ENCODE data around the gene ETV6. TPM values are rescaled to one million over a fixed set of nuclear protein-coding genes. Genes with fewer than 3 reads are reported as not detected.

The ETV6 gene
- total RNA-seq, 8 experiments from 2014 or later, result 2.9 to 18.6 (median 4.9) TPM

DNA sequence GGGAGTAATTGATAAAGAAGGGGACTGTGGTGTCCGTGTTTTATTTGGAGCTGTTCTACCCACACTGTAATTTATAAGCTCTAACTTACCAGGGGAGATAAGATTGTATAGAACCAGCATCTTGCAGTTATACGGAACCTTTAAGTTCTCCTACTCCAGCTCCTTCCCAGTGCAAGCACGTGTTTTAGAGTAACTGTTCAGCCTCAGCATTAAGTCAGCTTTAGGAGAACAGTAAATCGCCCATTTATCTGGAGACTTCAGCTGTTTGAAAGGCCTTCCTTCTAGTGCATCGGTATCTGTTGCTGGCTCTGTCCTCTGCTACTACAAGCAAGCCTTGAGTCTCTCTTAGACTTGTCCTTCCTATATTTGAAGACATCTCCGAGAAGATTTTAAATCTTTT, 95.6 kb downstream of the ETV6 start:
- 49 to 100% (median 81%) methylated on average over 1 to 5 of the region's 6 CpGs for WGBS, 10 experiments
- Histone ChIP-seq H3K4me3 (no peak overlapping the region), H3K4me1 (replicated peaks in 1 of 2) (peaks cover 18 to 40% of the 10 kb centered on the region in 2 donors), H3K27ac (no peak overlapping the region)
- in situ Hi-C loops (cut with MboI; ENCODE audit: low pct_unique_long_range_greater_than_20kb in 2 of 9, low sequenced_read_pairs in 9 of 9, unreplicated experiment in 9 of 9), result no loop called here
- ATAC-seq (replicated peaks in 6 of 8), result no peak

DNA sequence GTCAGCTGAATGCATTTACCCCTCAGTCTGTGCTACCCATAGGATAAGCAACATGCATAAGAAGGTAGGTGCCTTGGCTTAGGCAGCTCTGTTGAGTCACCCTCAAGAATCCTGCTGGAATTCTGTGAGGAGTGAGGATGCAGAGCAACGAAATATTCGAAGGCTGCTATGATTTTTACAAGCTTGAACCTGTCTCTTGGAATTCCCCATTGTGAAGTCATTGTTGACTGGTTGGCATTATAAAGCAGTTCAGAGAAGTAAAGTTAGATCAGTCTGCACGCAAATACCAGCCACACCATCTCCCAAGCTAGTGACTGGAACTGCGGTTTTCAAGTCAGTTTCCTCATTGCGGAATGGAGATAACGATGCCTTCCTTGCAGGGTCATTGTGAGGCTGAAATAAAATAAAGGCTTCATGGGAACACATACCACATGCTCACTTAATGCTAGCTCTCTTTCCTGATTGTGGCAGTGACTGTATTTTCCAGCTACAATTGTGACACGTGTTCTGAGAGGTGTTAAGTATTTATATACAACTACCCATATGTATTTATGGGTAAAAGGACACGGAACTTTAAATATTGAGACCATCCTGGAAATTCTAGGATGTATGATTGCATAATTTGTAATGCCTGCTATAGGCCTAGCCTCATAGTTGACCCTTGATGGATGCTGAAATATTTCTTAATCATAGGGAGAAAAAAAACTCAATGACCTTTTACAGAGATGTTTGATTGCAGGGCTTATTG, 96.7 kb downstream of the ETV6 start:
- H3K27ac ChIP-seq, result no peak overlapping the region
- no peak overlapping the region for H3K4me3 ChIP-seq
- H3K4me1 ChIP-seq (replicated peaks in 1 of 2), result peaks cover 18 to 40% of the 10 kb centered on the region in 2 donors
- no peak for ATAC-seq (replicated peaks in 6 of 8)
- 89 to 100% (median 97%) methylated on average over 1 to 6 of the region's 8 CpGs; no CpG with 5 or more reads in 1 of the 10 experiments for WGBS, 10 experiments
- in situ Hi-C loops (cut with MboI; ENCODE audit: low pct_unique_long_range_greater_than_20kb in 2 of 9, low sequenced_read_pairs in 9 of 9, unreplicated experiment in 9 of 9), result no loop called here

DNA sequence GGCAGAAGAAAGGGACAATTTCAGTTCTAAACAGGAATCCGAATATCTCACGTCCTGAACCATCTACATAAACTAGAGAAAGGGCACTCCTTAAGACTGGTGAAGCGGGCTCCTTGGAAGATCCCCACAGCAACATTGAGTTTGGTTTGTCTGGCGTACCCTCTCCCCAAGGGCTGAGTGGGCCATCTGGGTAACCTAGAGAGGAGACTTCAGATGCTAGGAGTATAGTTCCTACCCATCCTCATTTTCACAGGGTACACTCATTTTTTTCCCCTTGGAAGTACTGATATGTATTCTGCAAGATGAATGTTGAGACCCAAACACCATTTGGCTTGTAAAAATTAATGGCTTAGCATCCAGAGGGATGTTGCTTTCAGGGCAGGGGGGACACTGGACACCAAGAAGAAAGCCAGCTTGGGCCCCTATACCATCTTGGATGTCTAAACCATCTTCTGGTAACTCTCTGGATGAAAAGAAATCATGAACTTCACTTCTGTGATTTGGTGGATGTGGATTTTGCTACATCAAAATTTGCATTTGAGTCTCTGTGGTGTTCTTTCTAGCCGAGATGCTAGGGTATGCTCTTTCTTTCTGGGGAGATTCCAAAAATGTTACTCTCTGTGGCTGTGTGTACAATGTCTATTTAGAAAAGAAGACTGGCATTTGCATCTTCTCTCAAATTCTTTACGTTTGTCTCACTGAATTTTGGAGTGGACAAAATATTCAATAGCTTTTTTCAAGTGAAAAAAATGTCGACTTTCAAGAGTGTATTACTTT, 97.7 kb downstream of the ETV6 start:
- WGBS, 10 experiments, result 16 to 85% (median 80%) methylated on average over 2 to 6 of the region's 7 CpGs; no CpG with 5 or more reads in 1 of the 10 experiments

DNA sequence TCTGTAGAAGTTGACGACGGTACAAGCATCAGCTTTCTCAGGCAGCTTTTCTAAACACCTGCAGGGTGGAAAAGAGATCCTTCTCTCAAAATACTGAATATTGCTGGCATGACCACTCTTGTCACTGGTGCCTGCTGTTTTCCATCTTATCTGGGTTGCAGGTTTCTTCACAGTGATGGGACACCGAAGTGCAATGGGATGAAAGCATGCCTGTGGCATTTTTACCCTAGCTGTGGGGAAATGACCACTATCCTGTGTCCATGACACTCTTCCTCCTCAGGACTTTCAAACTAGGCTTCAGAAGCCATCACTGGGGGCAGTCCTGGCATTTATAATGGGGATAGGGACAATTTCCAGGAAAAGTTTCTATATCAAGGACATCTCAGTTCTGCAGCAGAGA, 98.5 kb downstream of the ETV6 start:
- ATAC-seq (replicated peaks in 6 of 8), result no peak
- H3K4me1 ChIP-seq (replicated peaks in 1 of 2), result peaks cover 18 to 37% of the 10 kb centered on the region in 2 donors
- H3K27ac ChIP-seq, result no peak overlapping the region
- WGBS, 10 experiments, result 71 to 100% (median 92%) methylated on average over 1 to 3 of the region's 3 CpGs; no CpG with 5 or more reads in 2 of the 10 experiments
- in situ Hi-C loops (cut with MboI; ENCODE audit: low pct_unique_long_range_greater_than_20kb in 2 of 9, low sequenced_read_pairs in 9 of 9, unreplicated experiment in 9 of 9), result no loop called here
- H3K4me3 ChIP-seq, result no peak overlapping the region

More for the DNA sequence above, 97.7 kb downstream of the ETV6 start:
- H3K27ac ChIP-seq, result no peak overlapping the region
- ATAC-seq (replicated peaks in 6 of 8), result no peak
- peaks cover 18 to 40% of the 10 kb centered on the region in 2 donors for H3K4me1 ChIP-seq (replicated peaks in 1 of 2)
- H3K4me3 ChIP-seq, result no peak overlapping the region
- in situ Hi-C loops (cut with MboI; ENCODE audit: low pct_unique_long_range_greater_than_20kb in 2 of 9, low sequenced_read_pairs in 9 of 9, unreplicated experiment in 9 of 9), result no loop called here

DNA sequence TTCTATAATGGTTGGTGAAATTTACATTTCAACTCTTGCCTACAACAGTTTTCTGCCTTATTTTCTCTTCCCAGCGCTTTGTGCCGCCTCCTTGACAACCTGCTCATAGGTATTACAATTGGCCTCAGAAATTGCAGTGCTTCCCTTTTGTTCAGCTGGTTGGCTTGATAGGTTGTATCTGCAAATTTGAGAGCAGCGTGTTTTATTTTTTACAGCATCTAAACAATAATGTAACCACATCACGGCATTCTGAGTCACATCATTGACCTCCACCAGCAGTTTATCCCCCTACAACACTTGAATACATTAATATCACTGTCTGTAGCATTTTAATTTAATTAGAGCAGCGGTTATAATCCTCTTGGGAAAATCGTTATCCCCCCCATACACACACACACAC, 99.4 kb downstream of the ETV6 start:
- in situ Hi-C loops (cut with MboI; ENCODE audit: low pct_unique_long_range_greater_than_20kb in 2 of 9, low sequenced_read_pairs in 9 of 9, unreplicated experiment in 9 of 9), result no loop called here
- Histone ChIP-seq H3K4me1 (replicated peaks in 1 of 2) (peaks cover 12 to 28% of the 10 kb centered on the region in 2 donors), H3K27ac (no peak overlapping the region), H3K4me3 (no peak overlapping the region)
- ATAC-seq (replicated peaks in 6 of 8), result peak in 5 of 8 experiments; percentile 14 to 78 (median 47)
- 60 to 100% (median 95%) methylated on average over 1 to 4 of the region's 6 CpGs; no CpG with 5 or more reads in 2 of the 10 experiments for WGBS, 10 experiments

DNA sequence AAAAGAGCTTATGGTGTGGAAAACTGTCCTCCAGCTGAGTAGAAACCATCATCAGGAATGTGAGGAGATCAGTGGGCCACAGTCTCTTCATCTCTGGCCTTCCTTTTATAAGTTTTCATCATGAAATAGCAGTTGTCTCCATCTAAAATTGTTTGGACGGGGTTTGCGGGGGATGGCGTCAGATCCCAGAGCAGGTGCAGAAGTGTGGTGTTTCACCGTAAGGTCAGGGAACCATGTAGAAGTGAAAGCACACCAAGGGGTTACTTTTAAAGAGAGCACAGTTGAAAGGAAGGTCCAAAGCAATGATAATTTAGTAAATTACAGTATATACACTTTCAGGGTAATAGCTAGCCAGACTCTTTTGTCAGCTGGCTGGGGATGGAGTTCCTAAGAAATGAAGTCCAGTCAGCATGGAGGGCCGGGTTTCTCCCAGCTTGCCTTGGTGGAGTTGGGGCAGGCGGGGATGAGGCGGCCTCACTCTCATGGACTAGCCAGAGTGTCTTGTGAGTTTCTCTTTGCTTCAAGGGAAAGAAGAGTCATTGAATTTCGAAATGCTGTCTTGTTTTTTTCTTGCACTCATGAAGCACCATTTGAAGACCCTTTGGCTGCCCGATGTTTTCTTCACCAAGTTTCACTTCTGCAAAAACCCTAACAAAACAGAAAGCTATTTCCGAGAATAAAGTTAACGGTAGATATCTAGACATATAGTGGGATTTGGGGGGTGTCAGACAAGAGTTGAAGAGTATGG, 100.6 kb downstream of the ETV6 start:
- Histone ChIP-seq H3K4me3 (no peak overlapping the region), H3K27ac (no peak overlapping the region), H3K4me1 (replicated peaks in 1 of 2) (peaks cover 5 to 22% of the 10 kb centered on the region in 2 donors)
- in situ Hi-C loops (cut with MboI; ENCODE audit: low pct_unique_long_range_greater_than_20kb in 2 of 9, low sequenced_read_pairs in 9 of 9, unreplicated experiment in 9 of 9), result no loop called here
- no peak for ATAC-seq (replicated peaks in 6 of 8)
- 86 to 97% (median 95%) methylated on average over 3 to 11 of the region's 11 CpGs; no CpG with 5 or more reads in 1 of the 10 experiments for WGBS, 10 experiments

DNA sequence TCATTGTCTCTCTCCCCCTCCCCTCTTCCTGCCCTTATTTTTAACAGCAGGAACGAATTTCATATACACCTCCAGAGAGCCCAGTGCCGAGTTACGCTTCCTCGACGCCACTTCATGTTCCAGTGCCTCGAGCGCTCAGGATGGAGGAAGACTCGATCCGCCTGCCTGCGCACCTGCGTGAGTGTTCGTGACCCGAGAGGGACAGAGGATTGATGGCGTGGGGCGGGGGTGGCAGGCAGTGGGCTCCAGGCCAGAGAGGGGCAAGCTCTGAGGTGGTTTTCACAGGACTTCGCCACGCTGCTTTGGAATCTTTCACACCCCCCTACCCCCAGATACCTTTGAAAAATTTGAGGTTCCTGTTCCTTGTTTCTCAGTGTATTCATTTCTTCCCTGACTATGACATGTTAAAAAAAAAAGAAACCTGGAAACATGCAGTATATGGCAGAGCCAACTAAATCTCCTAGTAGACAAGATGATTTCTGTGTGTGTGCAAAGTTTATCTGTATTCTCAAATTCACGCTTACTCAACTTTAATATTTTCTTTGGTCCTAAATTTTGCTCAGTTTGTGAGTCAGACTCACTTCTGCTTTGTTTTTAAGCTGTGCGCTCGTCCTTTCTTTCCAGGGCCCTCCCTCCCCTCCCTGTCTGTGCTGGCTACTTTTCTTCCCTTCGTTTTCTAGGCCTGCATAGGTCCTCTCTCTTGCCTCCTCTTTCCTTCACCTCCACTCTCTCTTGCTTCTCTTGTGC, 103.1 kb downstream of the ETV6 start:
- in situ Hi-C loops (cut with MboI; ENCODE audit: low pct_unique_long_range_greater_than_20kb in 2 of 9, low sequenced_read_pairs in 9 of 9, unreplicated experiment in 9 of 9), result no loop called here
- Histone ChIP-seq H3K4me3 (no peak overlapping the region), H3K27ac (no peak overlapping the region), H3K4me1 (replicated peaks in 1 of 2) (peaks cover 8 to 22% of the 10 kb centered on the region in 2 donors)
- 78 to 100% (median 87%) methylated on average over 1 to 6 of the region's 21 CpGs; no CpG with 5 or more reads in 3 of the 10 experiments for WGBS, 10 experiments
- ATAC-seq (replicated peaks in 6 of 8), result no peak

DNA sequence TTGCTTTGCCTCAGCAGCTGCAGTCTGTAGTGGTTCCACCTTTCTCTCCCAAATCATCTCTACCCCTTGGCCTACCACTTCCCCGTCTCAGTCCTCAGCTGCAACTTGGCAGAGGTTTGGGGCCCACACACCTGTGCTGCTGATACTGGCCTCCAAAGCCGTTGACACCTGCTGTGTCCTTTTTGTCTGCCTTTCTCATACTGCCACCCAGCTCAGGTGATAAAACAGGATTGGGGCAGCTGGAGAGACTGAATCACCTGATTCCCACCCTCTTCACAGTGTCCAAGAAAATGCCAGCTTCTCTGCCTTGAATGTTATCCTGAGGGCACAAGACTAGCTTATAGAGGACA, 103.7 kb downstream of the ETV6 start:
- in situ Hi-C loops (cut with MboI; ENCODE audit: low pct_unique_long_range_greater_than_20kb in 2 of 9, low sequenced_read_pairs in 9 of 9, unreplicated experiment in 9 of 9), result no loop called here
- no peak for ATAC-seq (replicated peaks in 6 of 8)
- WGBS, 10 experiments, result 89 to 100% (median 100%) methylated on average over 1 to 2 of the region's 2 CpGs; no CpG with 5 or more reads in 6 of the 10 experiments
- H3K27ac ChIP-seq, result no peak overlapping the region
- H3K4me1 ChIP-seq (replicated peaks in 1 of 2), result peaks cover 8 to 22% of the 10 kb centered on the region in 2 donors
- no peak overlapping the region for H3K4me3 ChIP-seq

DNA sequence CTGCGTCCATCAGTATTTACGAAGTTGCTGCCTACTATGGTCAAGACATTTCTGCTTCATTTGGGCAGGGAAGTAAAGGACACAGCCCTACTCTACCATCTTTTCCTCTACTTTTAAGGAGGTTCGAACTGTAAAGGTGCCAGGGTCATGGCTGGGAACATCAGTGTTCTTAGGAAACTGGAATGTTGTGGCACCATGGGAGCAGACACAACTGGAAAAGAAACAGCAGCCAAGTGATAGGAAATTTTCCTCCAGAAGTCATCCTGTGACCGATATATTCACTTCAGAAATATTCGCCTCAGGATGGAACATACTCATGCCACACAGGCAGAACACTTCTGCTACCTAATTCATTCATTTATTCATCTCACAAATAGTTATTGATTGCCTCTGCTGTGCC, 104.4 kb downstream of the ETV6 start:
- in situ Hi-C loops (cut with MboI; ENCODE audit: low pct_unique_long_range_greater_than_20kb in 2 of 9, low sequenced_read_pairs in 9 of 9, unreplicated experiment in 9 of 9), result no loop called here
- peaks cover 10 to 24% of the 10 kb centered on the region in 2 donors for H3K4me1 ChIP-seq (replicated peaks in 1 of 2)
- ATAC-seq (replicated peaks in 6 of 8), result no peak
- no peak overlapping the region for H3K4me3 ChIP-seq
- H3K27ac ChIP-seq, result no peak overlapping the region
- WGBS, 10 experiments, result 80 to 100% (median 100%) methylated on average over 1 to 4 of the region's 5 CpGs

DNA sequence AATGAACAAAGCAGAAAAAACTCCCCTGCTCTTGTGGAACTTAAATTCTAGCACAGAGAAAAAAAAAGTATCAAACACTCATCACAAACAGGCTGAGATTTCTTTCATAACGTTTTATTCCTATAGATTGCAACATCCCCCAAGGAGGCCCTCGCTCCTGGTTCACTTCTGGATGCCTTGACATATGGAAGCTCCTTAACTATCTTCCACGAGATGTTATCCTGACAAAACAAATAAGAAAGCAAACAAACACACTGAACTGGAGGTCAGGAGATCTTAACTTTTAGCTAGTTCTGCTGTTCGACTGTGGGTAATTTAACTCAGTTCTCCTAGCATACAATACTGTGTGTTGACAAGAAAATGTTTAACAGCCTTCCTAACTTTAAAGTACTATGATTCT, 104.8 kb downstream of the ETV6 start:
- Histone ChIP-seq H3K4me1 (replicated peaks in 1 of 2) (peaks cover 13 to 24% of the 10 kb centered on the region in 2 donors), H3K27ac (no peak overlapping the region), H3K4me3 (no peak overlapping the region)
- in situ Hi-C loops (cut with MboI; ENCODE audit: low pct_unique_long_range_greater_than_20kb in 2 of 9, low sequenced_read_pairs in 9 of 9, unreplicated experiment in 9 of 9), result no loop called here
- no peak for ATAC-seq (replicated peaks in 6 of 8)
- 71 to 100% (median 84%) methylated on average over 1 to 4 of the region's 4 CpGs; no CpG with 5 or more reads in 2 of the 10 experiments for WGBS, 10 experiments

DNA sequence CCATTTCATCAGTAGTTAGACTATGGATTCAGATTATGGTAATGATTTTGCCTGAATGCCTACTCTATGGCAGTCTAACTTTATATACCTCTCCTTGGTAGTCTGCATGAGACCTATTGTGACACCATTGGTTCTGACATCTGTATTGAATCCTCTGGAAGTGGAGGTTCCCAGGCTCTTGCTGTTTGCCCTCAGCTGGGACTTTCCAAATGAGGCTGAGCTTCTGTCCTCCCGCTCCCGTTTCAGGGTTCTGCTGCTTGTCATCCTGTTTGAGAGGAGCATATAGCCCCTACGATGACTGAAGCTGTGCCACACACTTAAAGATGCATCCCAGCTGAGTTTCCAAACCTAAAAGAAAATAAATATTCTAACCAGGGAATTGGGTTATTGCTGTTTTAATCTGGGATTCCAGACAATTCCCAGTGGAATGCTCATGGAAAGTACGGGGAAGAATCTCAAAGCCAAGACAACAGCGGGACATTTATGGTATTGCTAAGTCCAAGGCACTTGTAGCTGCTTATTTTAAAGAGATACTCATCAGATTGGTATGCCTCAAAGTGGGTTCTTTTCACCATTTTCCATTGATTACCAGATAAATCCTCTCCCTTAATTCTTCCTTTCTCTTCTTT, 105.9 kb downstream of the ETV6 start:
- Histone ChIP-seq H3K4me1 (replicated peaks in 1 of 2) (peaks cover 16 to 21% of the 10 kb centered on the region in 2 donors), H3K4me3 (no peak overlapping the region), H3K27ac (no peak overlapping the region)
- ATAC-seq (replicated peaks in 6 of 8), result no peak
- WGBS, 10 experiments, result 10 to 90% (median 61%) methylated on average over 2 to 5 of the region's 5 CpGs; no CpG with 5 or more reads in 2 of the 10 experiments
- in situ Hi-C loops (cut with MboI; ENCODE audit: low pct_unique_long_range_greater_than_20kb in 2 of 9, low sequenced_read_pairs in 9 of 9, unreplicated experiment in 9 of 9), result no loop called here

DNA sequence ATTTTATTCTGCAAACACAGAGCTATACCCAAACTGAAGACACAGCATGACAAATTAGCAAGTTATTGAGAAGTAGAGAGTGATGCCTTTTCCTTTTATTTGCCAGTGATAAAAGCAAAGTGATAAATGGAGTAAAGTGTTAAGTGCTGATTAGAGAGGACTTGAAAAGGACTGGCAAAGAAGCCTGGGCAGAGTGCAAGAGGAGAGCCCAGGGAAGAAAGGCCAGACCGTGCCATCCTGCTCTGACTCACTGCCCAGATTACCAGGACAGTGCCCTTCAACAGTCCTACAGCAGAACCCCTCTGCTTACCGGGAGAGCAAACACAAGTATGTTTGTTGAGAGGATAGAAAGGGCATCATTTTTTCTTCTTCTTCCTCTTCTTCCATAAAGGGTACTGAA, 106.5 kb downstream of the ETV6 start:
- no peak overlapping the region for H3K4me3 ChIP-seq
- 73 to 100% (median 83%) methylated on average over 1 to 2 of the region's 2 CpGs; no CpG with 5 or more reads in 4 of the 10 experiments for WGBS, 10 experiments
- no peak overlapping the region for H3K27ac ChIP-seq
- peaks cover 16 to 21% of the 10 kb centered on the region in 2 donors for H3K4me1 ChIP-seq (replicated peaks in 1 of 2)
- in situ Hi-C loops (cut with MboI; ENCODE audit: low pct_unique_long_range_greater_than_20kb in 2 of 9, low sequenced_read_pairs in 9 of 9, unreplicated experiment in 9 of 9), result no loop called here
- ATAC-seq (replicated peaks in 6 of 8), result peak in 1 of 8 experiments; percentile 49
